Mammary epithelial cell (primary cell): ENCODE measurements around the gene ACSS1.

Experiments used
- CTCF ChIP-seq, 2 donors: IDR thresholded peaks in 1 of 2; conservative IDR thresholded peaks in 1 of 2; 2 replicates each; pipeline ENCODE4 v1.5.1; 2011 to 2012; ENCODE audit warnings: inconsistent platforms in 2 of 2, low read length in 2 of 2, mild to moderate bottlenecking in 2 of 2, control low read depth in 1 of 2, low read depth in 1 of 2; ENCODE audit not compliant: insufficient read depth in 1 of 2; ENCODE audit errors: extremely low read depth in 1 of 2
- EZH2 ChIP-seq: IDR thresholded peaks from 2 replicates; pipeline ENCODE4 v1.6.1; 2012; ENCODE audit warnings: low read length, inconsistent platforms, borderline replicate concordance

- TF ChIP-seq CTCF (conservative IDR thresholded peaks at IDR 0.05 in 1 of 2, IDR thresholded peaks at IDR 0.05 in 1 of 2; ENCODE audit: extremely low read depth in 1 of 2, insufficient read depth in 1 of 2, low read depth in 1 of 2, low read length in 2 of 2) (no peak), EZH2 (no peak)
Measured at GRCh38 chr20:25061821-25062530, 4.0 kb upstream of the ACSS1 start.
